HCT116 (cell line): Measurements from ENCODE around the gene DPF3. TPM values are rescaled to one million over a fixed set of nuclear protein-coding genes. Genes with fewer than 3 reads are reported as not detected.

ENCODE experiments used
- ATAC-seq: fragments of 200-7000 bp; cut with Tn5 transposase; 2 replicates; pipeline ENCODE4 v1.9.1; 2020; ENCODE audit warnings: mild to moderate bottlenecking, moderate library complexity
- BruUV-seq: library from RNA; stranded (reverse); fragments of 400-500 nt; replicated peaks from 2 replicates; lab custom pipeline; 2021; lab: Mats Ljungman, UMichigan
- CTCF ChIA-PET: fragments of 300-600 bp; sonication (Branson Sonifier 250); formaldehyde crosslinking; loops from one replicate; lab custom pipeline; 2021; ENCODE audit warnings: antibody characterized with exemption; lab: Charles Lee
- POLR2A ChIA-PET: fragments of 300-600, 350-600 bp; sonication (Branson Sonifier 250); formaldehyde crosslinking; loops from one replicate; lab custom pipeline; 2021; ENCODE audit warnings: antibody characterized with exemption; lab: Charles Lee
- RAD21 ChIA-PET, 2 experiments: fragments of 300-600 bp; sonication (Branson Sonifier 250); formaldehyde crosslinking; loops; one replicate each; lab custom pipeline; 2023; ENCODE audit warnings: low total read pairs in 2 of 2; ENCODE audit not compliant: uncharacterized antibody in 2 of 2, unreplicated experiment in 2 of 2, low non-redundant PET in 1 of 2; lab: Charles Lee
- DNase-seq: peaks from one replicate; pipeline ENCODE4 v3.0.0-alpha.2; 2010; ENCODE audit warnings: low read depth, low spot score
- H2AFZ ChIP-seq: fragments of 200-600 bp; shearing (Covaris generic), sonication (generic); 2 replicates; pipeline ENCODE4 v1.6.1; 2017; ENCODE audit warnings: low read depth, mixed run types, mixed read lengths, antibody characterized with exemption, low read length; ENCODE audit not compliant: poor library complexity, severe bottlenecking
- H3K27ac ChIP-seq: 2 replicates; pipeline ENCODE4 v1.5.1; 2012; ENCODE audit warnings: low read depth, low read length
- H3K27me3 ChIP-seq: fragments of 200-600 bp; sonication (generic); 2 replicates; pipeline ENCODE4 v1.6.1; 2016; ENCODE audit warnings: mixed run types, low read length, mixed read lengths; ENCODE audit not compliant: insufficient read depth
- H3K36me3 ChIP-seq, 2 experiments: fragments of 200-500 bp in 1 of 2; fragments of 200-600 bp in 1 of 2; sonication (Bioruptor generic) in 1 of 2; sonication (generic) in 1 of 2; 2 replicates each; pipeline versions ENCODE4 v1.5.1 to v1.6.1; 2014 to 2016; ENCODE audit warnings: low read length in 2 of 2, inconsistent platforms in 1 of 2, mixed read lengths in 1 of 2, mixed run types in 1 of 2; ENCODE audit not compliant: insufficient read depth in 2 of 2, control insufficient read depth in 1 of 2
- H3K4me1 ChIP-seq, 2 experiments: fragments of 200-600 bp in 1 of 2; sonication (generic) in 1 of 2; 2 replicates each; pipeline versions ENCODE4 v1.5.1 to v1.6.1; 2012 to 2017; ENCODE audit warnings: low read length in 2 of 2, inconsistent platforms in 1 of 2, mild to moderate bottlenecking in 1 of 2, mixed read lengths in 1 of 2, mixed run types in 1 of 2, moderate library complexity in 1 of 2; ENCODE audit not compliant: insufficient read depth in 2 of 2, control insufficient read depth in 1 of 2
- H3K4me2 ChIP-seq: fragments of 200-600 bp; sonication (generic); 2 replicates; pipeline ENCODE4 v1.6.1; 2017; ENCODE audit warnings: mixed run types, low read length, mixed read lengths
- H3K4me3 ChIP-seq, 2 experiments: fragments of 200-600 bp in 1 of 2; sonication (generic) in 1 of 2; replicated peaks in 1 of 2; 2 replicates each; pipeline ENCODE4 v1.5.1; 2011 to 2016; ENCODE audit warnings: low read length in 2 of 2, control low read depth in 1 of 2, low read depth in 1 of 2, mild to moderate bottlenecking in 1 of 2, mixed read lengths in 1 of 2, mixed run types in 1 of 2
- H3K79me2 ChIP-seq: fragments of 200-600 bp; sonication (generic); 2 replicates; pipeline ENCODE4 v1.6.1; 2017; ENCODE audit warnings: mild to moderate bottlenecking, mixed run types, low read length, moderate library complexity, mixed read lengths; ENCODE audit not compliant: insufficient read depth
- H3K9ac ChIP-seq: fragments of 200-600 bp; sonication (generic); 2 replicates; pipeline ENCODE4 v1.6.1; 2016; ENCODE audit warnings: low read length, mixed read lengths
- H3K9me2 ChIP-seq: fragments of 200-600 bp; sonication (generic), shearing (Covaris generic); 2 replicates; pipeline ENCODE4 v1.6.1; 2017; ENCODE audit warnings: mixed run types, mild to moderate bottlenecking, moderate library complexity; ENCODE audit not compliant: insufficient read depth
- H3K9me3 ChIP-seq, 2 experiments: fragments of 200-500 bp in 1 of 2; fragments of 200-600 bp in 1 of 2; sonication (Bioruptor generic) in 1 of 2; sonication (generic) in 1 of 2; 2 replicates each; pipeline ENCODE4 v1.6.1; 2014 to 2017; ENCODE audit warnings: low read length in 2 of 2, mixed read lengths in 2 of 2, inconsistent platforms in 1 of 2, low read depth in 1 of 2, mild to moderate bottlenecking in 1 of 2, mixed run types in 1 of 2, moderate library complexity in 1 of 2; ENCODE audit not compliant: control insufficient read depth in 1 of 2, insufficient read depth in 1 of 2
- H4K20me1 ChIP-seq: fragments of 200-600 bp; sonication (generic), shearing (Covaris generic); 2 replicates; pipeline ENCODE4 v1.6.1; 2017; ENCODE audit warnings: mixed run types, mild to moderate bottlenecking, moderate library complexity; ENCODE audit not compliant: insufficient read depth
- CEBPB ChIP-seq: IDR thresholded peaks from 2 replicates; pipeline ENCODE4 v1.6.1; 2012; ENCODE audit warnings: low read depth
- CTCF ChIP-seq, 3 experiments: fragments of 200-600 bp in 1 of 3; sonication (generic) in 1 of 3; IDR thresholded peaks in 2 of 3; conservative IDR thresholded peaks in 1 of 3; 2 replicates each; pipeline ENCODE4 v1.5.1; 2012 to 2017; ENCODE audit warnings: low read depth in 2 of 3, low read length in 2 of 3, antibody characterized with exemption in 1 of 3, borderline replicate concordance in 1 of 3, control low read depth in 1 of 3, mild to moderate bottlenecking in 1 of 3, mixed read lengths in 1 of 3, mixed run types in 1 of 3, moderate library complexity in 1 of 3; ENCODE audit not compliant: insufficient read depth in 1 of 3
- EZH2 ChIP-seq: fragments of 200-600 bp; sonication (generic); IDR thresholded peaks from 2 replicates; pipeline ENCODE4 v1.6.1; 2017; ENCODE audit warnings: antibody characterized with exemption, mixed run types
- EZH2phosphoT487 ChIP-seq: fragments of 200-600 bp; IDR thresholded peaks from 2 replicates; pipeline ENCODE4 v1.6.1; 2018; ENCODE audit warnings: antibody characterized with exemption, borderline replicate concordance
- JUND ChIP-seq: IDR thresholded peaks from 2 replicates; pipeline ENCODE4 v1.6.1; 2012
- POLR2A ChIP-seq: IDR thresholded peaks from 2 replicates; pipeline ENCODE4 v1.7.0; 2011; ENCODE audit warnings: borderline replicate concordance; ENCODE audit not compliant: insufficient read depth, insufficient read length; ENCODE audit errors: extremely low read depth
- POLR2AphosphoS5 ChIP-seq: IDR thresholded peaks from 2 replicates; pipeline ENCODE4 v1.6.1; 2011; ENCODE audit warnings: mild to moderate bottlenecking, low read depth, low read length, moderate library complexity
- SP1 ChIP-seq: IDR thresholded peaks from 2 replicates; pipeline ENCODE4 v1.6.1; 2012; ENCODE audit warnings: low read depth
- SRF ChIP-seq: IDR thresholded peaks from 2 replicates; pipeline ENCODE4 v1.6.1; 2012; ENCODE audit warnings: low read depth
- YY1 ChIP-seq: IDR thresholded peaks from 2 replicates; pipeline ENCODE4 v1.6.1; 2011; ENCODE audit warnings: low read length, low read depth, moderate library complexity, mild to moderate bottlenecking; ENCODE audit not compliant: insufficient replicate concordance; ENCODE audit errors: extremely low read depth
- ZFX ChIP-seq: fragments of 450-650 bp; IDR thresholded peaks from 2 replicates; pipeline ENCODE4 v1.6.1; 2017
- ZNF274 ChIP-seq: fragments of 200-500 bp; sonication (Bioruptor generic); IDR thresholded peaks from 2 replicates; pipeline ENCODE4 v1.6.1; 2014; ENCODE audit warnings: mild to moderate bottlenecking, low read depth, low read length, inconsistent platforms
- intact Hi-C: fragments of 100-400 bp; cut with micrococcal nuclease; formaldehyde crosslinking; loops from 2 replicates; pipeline ENCODE4 v1.10.0; 2022
- total RNA-seq: library from RNA; stranded (reverse); gene quantifications from one replicate; pipeline ENCODE4 v1.2.1, GENCODE V29; 2021; ENCODE audit not compliant: unreplicated experiment

Gene DPF3
- total RNA-seq, 1 experiment from 2014 or later: 0.27 TPM

- Histone ChIP-seq H3K4me2 (no peak overlapping the region), H3K9me2 (no peaks in the 10 kb centered on the region), H3K9ac (no peak overlapping the region), H3K9me3 (no peaks in the 10 kb centered on the region), H3K79me2 (no peaks in the 10 kb centered on the region), H3K36me3 (no peaks in the 10 kb centered on the region), H3K27ac (no peak overlapping the region), H3K4me3 (no peak overlapping the region), H2AFZ (no peak overlapping the region), H4K20me1 (no peaks in the 10 kb centered on the region), H3K27me3 (no peaks in the 10 kb centered on the region), H3K4me1 (peaks cover 7 to 29% of the 10 kb centered on the region in 2 experiments)
- BruUV-seq: no TSS peak
- intact Hi-C loops: no loop called here
- TF ChIP-seq POLR2AphosphoS5 (no peak), POLR2A (no peak), EZH2phosphoT487 (no peak), CTCF (IDR thresholded peaks at IDR 0.05 in 2 of 3, conservative IDR thresholded peaks at IDR 0.05 in 1 of 3; ENCODE audit: borderline replicate concordance in 1 of 3, insufficient read depth in 1 of 3, low read depth in 2 of 3, low read length in 2 of 3) (no peak), ZNF274 (no peak), ZFX (no peak), SRF (no peak), EZH2 (no peak), CEBPB (no peak), SP1 (no peak), YY1 (no peak), JUND (no peak)
- POLR2A ChIA-PET: no interaction called here
- CTCF ChIA-PET: no interaction called here
- no peak for DNase-seq
- RAD21 ChIA-PET: no interaction called here
- no peak for ATAC-seq
Measured at GRCh38 chr14:72612041-72612440, 281.9 kb downstream of the DPF3 start.
